HUES64 (cell line): ENCODE data around the gene SLC13A2.

Experiments
- H3K27ac ChIP-seq: 2 replicates; pipeline ENCODE4 v1.7.0; 2013; ENCODE audit warnings: low read depth, low read length, inconsistent platforms
- H3K27me3 ChIP-seq: 2 replicates; pipeline ENCODE4 v1.6.1; 2013; ENCODE audit warnings: mild to moderate bottlenecking, low read length; ENCODE audit not compliant: insufficient read depth
- H3K36me3 ChIP-seq: 2 replicates; pipeline ENCODE4 v1.6.1; 2013; ENCODE audit warnings: mild to moderate bottlenecking, low read length; ENCODE audit not compliant: insufficient read depth
- H3K4me1 ChIP-seq: 2 replicates; pipeline ENCODE4 v1.6.1; 2013; ENCODE audit warnings: mild to moderate bottlenecking, low read length, moderate library complexity; ENCODE audit not compliant: insufficient read depth
- H3K4me3 ChIP-seq: 2 replicates; pipeline ENCODE4 v1.5.1; 2013; ENCODE audit warnings: mild to moderate bottlenecking, low read length, moderate library complexity
- H3K9ac ChIP-seq: 2 replicates; pipeline ENCODE4 v1.6.1; 2013; ENCODE audit warnings: mild to moderate bottlenecking, low read depth, low read length
- H3K9me3 ChIP-seq: 2 replicates; pipeline ENCODE4 v1.6.1; 2013; ENCODE audit warnings: low read depth, low read length; ENCODE audit not compliant: insufficient read depth
- WGBS: fragments of 150-250, 120-280 bp; methylation state at CpG from one replicate; pipeline ENCODE4 v1.1.7; 2013; ENCODE audit warnings: missing lambda C conversion rate; 5-methylcytosine and 5-hydroxymethylcytosine counted together

SLC13A2 gene

DNA sequence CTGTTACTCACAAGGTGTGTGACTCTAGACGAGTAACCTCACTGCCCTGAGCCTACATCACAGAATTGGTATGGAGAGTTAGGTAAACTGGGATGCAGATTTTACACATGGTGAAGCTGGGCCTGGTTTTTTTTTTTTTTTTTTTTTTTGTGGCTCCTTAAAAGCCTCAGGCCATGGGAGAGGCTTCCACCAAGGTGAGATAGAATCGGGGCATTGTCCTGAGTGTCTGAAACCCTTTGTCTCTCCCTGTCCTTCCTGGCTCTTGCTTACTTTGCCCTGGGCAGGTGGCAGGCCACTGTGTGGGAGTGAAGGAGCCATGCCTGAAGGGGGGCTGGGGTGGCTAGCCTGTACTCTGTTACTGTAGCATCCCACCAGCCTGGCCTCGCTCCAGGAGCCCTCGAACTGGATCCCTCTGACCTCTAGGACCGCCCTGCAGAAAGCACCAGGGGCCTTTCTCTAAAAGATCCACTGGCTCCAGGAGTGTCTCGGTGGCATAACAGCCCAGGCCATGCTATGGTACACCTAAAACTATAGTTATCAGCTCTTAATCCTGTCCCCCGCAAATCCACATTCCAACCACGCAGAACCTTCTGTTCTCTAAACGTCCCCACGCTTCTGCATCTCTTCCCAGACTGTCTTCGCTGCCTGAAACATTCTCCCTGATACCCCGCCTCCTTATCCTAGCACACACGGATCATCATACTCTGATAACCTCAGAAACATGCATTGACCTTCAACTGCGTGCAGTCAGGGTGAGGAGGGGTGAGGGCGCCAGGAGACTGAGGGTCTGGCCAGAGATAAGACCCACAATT lies 1.7 kb upstream of the SLC13A2 start:
- Histone ChIP-seq H3K4me3 (no peak overlapping the region), H3K9ac (no peak overlapping the region), H3K36me3 (no peaks in the 10 kb centered on the region), H3K9me3 (no peaks in the 10 kb centered on the region), H3K27ac (no peak overlapping the region), H3K4me1 (no peaks in the 10 kb centered on the region), H3K27me3 (0 out of 2 replicates have a peak, but pooled peaks cover 2% of the 10 kb centered on the region)
- 88% methylated on average over 15 of the region's 15 CpGs for WGBS

DNA sequence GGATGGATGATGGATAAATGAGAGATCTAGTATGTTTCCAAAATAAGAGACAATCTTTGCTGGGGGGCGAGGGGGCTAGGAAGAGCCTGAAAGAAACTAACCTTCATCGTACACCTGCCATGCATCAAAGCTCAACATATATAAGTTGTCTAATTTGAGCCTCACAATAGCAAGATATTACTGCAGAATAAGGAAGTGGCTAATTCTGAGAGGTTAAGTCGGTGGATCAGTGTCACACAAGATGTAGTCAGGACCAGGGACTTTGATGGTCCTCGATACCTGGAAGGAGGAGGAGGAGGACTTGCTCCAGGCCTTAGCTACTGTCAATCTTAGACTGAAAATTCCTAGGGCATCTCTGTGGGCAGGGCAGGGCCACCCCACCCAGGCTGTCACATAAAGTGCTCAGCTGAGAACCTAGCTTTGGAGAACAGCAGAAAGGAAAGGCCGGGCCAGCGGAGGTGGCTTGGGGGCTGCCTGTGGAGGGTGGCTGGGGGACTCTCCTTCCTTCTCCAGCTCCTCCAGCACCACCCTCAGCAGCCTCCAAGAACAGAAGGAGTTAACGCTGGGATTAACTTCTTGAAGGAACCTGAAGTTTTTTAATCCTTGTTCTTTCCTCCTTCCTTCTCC lies 460 bp upstream of the SLC13A2 start:
- Histone ChIP-seq H3K9ac (no peak overlapping the region), H3K36me3 (no peaks in the 10 kb centered on the region), H3K4me1 (no peaks in the 10 kb centered on the region), H3K27me3 (no peaks in the 10 kb centered on the region), H3K27ac (no peak overlapping the region), H3K4me3 (no peak overlapping the region), H3K9me3 (no peaks in the 10 kb centered on the region)
- WGBS, result 92% methylated on average over 5 of the region's 7 CpGs

DNA sequence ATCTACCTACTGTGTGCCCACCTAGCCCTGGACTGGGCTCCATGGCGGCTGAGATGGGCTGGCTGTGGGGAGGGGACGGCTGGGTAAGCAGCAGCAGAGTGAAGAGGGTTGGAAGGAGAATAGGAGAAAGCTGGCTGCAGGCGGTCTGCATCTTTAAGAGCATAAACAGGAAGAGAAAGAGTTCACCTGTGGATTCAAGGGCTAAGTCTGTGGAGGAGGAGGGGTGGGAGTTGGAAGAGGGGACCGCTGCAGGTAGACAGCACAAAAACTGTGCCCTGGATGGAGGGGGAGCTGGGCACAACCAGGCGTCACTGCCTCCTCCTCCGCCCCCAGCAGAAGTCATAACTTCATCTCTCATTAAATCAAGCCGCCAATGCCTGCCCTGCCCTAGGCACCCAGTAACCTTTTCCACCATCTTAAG lies 677 bp downstream of the SLC13A2 start:
- no peaks in the 10 kb centered on the region for H3K9me3 ChIP-seq
- no peaks in the 10 kb centered on the region for H3K27me3 ChIP-seq
- H3K9ac ChIP-seq, result no peak overlapping the region
- H3K27ac ChIP-seq, result no peak overlapping the region
- no peaks in the 10 kb centered on the region for H3K36me3 ChIP-seq
- no peaks in the 10 kb centered on the region for H3K4me1 ChIP-seq
- 88% methylated on average over 7 of the region's 7 CpGs for WGBS
- H3K4me3 ChIP-seq, result no peak overlapping the region

DNA sequence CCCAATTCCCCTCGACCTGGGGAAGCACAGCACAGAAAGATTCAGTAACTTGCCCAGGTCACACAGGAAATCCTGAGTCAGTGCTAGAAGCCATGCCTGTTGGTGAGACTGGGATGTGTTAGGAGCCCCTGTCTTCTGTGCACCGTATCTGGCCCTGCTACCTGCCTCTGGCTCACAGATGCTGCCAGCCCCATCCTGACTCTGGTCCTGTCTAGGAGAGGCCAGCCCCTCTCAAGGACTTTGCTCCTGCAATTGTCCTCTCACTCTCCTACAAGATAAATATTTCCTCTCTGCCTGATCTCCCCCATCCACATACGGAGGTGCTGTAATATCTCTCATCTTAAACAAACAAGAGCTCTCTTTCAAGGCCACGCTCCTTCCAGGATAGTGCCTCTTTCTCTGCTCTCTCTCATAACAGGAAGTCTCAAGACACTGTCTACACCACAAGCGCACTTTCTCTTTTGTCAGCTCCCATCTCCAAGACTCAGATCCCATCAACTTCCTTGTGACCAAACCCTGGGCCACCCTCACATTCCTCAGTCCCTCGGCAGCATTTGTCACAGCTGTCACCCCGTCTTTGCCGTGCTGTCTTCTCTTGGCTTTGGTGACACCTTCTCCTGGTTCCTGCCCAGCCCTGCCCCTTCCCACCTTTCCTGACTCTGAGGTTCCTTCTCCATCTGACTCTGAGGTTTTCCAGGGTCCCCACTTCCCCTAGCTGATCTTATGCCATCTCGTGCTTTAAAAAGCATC lies 1.9 kb downstream of the SLC13A2 start:
- no peaks in the 10 kb centered on the region for H3K9me3 ChIP-seq
- 88% methylated on average over 9 of the region's 9 CpGs for whole genome bisulfite sequencing
- H3K27ac ChIP-seq, result no peak overlapping the region
- no peak overlapping the region for H3K4me3 ChIP-seq
- no peaks in the 10 kb centered on the region for H3K4me1 ChIP-seq
- no peaks in the 10 kb centered on the region for H3K27me3 ChIP-seq
- H3K36me3 ChIP-seq, result no peaks in the 10 kb centered on the region
- H3K9ac ChIP-seq, result no peak overlapping the region

DNA sequence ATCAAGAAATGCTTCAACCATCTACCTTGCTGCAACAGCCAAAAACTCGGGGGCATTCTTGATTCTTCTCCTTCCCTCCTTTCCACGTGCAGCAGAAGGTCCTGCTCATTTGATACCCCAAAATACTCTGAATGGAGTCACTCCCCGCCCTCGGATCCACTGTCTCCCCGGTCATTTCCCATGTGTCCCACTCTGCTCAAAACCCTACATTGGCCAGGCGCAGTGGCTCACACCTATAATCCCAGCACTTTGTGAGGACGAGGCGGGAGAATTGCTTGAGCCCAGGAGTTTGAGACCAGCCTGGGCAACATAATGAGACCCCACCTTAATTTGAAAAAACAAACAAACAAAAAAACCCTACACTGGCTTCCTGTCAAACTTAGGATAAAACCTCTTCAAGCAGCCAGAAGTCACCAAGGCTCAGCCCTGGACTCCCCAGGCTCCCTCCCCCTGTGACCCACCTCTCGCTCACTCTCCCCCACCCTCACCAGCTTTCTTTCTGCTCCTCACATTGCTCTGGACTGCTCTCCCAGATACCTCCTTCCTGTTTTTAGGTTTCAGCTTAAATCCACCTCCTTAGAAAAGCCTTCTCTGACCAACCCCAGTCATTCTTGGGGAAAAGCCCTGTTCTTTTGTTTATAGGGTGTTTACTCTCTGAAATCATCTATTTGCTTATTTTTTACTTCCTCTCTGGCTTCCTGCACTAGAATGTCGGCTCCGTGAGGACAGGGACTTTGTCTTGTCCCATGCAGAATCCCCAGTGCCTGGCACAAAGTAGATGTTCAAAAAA lies 2.8 kb downstream of the SLC13A2 start:
- H3K36me3 ChIP-seq, result no peaks in the 10 kb centered on the region
- no peaks in the 10 kb centered on the region for H3K9me3 ChIP-seq
- H3K4me3 ChIP-seq, result no peak overlapping the region
- 89% methylated on average over 11 of the region's 11 CpGs for WGBS
- H3K27ac ChIP-seq, result no peak overlapping the region
- H3K27me3 ChIP-seq, result no peaks in the 10 kb centered on the region
- peaks cover 5% of the 10 kb centered on the region; the same call in 1 of the 2 replicates for H3K4me1 ChIP-seq
- H3K9ac ChIP-seq, result no peak overlapping the region

DNA sequence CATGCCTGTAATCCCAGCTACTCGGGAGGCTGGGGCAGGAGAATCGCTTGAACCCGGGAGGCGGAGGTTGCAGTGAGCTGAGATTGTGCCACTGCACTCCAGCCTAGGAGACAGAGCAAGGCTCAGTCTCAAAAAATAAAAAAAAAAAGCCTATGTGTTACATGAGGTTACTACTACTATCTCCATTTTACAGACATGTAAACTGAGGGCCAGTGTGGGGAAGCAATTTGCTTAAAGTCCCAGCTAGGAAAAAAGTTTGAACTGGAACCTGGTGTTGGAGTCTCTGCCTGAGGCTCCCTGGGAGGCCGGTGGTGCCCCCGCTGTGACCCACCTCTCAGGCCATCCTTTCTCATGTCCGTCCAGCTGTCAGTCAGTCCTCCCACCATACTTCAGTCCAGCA lies 4.5 kb downstream of the SLC13A2 start:
- no peaks in the 10 kb centered on the region for H3K9me3 ChIP-seq
- no peaks in the 10 kb centered on the region for H3K27me3 ChIP-seq
- no peak overlapping the region for H3K4me3 ChIP-seq
- no peak overlapping the region for H3K9ac ChIP-seq
- H3K4me1 ChIP-seq, result peaks cover 9% of the 10 kb centered on the region; the same call in 1 of the 2 replicates
- no peak overlapping the region for H3K27ac ChIP-seq
- 97% methylated on average over 7 of the region's 7 CpGs for WGBS
- H3K36me3 ChIP-seq, result no peaks in the 10 kb centered on the region

DNA sequence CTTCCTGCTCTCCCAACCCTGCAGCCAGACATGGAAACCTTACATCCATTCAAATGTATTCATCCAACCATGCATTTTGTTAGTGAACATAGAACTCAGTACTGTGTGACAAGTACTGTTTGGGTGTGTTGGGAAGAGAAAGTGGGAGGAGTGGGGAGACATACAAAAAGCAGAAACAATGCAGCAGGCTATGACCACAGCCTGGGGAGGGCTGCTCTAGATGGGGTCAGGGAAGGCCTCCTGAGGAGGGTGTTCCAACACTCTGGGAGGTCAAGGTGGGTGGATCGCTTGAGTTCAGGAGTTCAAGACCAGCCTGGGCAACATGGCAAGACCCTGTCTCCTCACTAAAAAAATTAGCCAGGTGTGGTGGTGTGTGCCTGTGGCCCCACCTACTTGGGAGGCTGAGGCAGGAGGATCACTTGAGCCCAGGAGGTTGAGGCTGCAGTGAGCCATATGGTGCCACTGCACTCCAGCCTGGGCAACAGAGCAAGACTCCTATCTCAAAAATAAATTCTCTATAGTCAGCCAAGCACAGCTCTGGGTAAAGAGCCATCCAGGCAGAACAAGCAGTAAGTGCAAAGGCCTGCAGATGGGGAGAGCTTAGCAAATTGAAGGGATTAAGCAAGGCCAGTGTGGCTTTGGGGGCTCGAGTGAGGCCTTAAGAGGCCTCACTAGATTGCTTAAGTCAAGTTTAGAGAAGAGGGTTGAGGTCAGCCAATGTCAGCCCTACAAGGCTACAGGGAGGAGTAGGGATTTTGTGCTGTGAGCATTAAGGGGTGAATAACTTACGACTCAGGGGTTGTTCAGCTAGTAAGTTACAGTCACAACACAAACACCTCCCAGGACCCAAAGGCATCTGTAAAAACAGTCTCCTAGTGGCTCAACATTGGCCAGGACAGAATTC lies 5.5 kb downstream of the SLC13A2 start:
- H3K36me3 ChIP-seq, result no peaks in the 10 kb centered on the region
- H3K27ac ChIP-seq, result no peak overlapping the region
- WGBS, result 96% methylated on average over 3 of the region's 3 CpGs
- peaks cover 9% of the 10 kb centered on the region; the same call in 1 of the 2 replicates for H3K4me1 ChIP-seq
- H3K4me3 ChIP-seq, result no peak overlapping the region
- no peak overlapping the region for H3K9ac ChIP-seq
- H3K27me3 ChIP-seq, result no peaks in the 10 kb centered on the region
- H3K9me3 ChIP-seq, result no peaks in the 10 kb centered on the region

DNA sequence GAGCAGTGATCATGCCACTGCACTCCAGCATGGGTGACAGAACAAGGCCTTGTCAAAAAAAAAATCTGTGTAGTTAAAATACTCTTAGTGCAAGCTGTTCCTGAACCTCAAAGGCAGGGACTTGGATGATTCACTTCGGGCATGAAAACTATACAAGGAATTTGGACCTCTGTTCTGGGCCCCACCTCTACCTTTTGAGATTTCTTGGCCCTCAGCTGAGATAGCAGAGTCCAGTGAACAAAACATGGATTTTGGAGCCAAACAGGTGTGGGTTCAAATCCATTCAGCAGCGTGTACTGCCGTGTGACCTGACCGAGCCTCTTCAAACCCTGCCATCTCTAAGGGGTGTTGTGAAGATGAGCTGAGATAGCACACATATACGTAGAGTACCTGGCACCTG lies 6.8 kb downstream of the SLC13A2 start:
- 95% methylated on average over 5 of the region's 5 CpGs for WGBS
- H3K9ac ChIP-seq, result no peak overlapping the region
- H3K9me3 ChIP-seq, result no peaks in the 10 kb centered on the region
- peaks cover 14% of the 10 kb centered on the region; the same call in 1 of the 2 replicates for H3K4me1 ChIP-seq
- no peak overlapping the region for H3K27ac ChIP-seq
- no peaks in the 10 kb centered on the region for H3K27me3 ChIP-seq
- H3K36me3 ChIP-seq, result no peaks in the 10 kb centered on the region
- H3K4me3 ChIP-seq, result no peak overlapping the region

DNA sequence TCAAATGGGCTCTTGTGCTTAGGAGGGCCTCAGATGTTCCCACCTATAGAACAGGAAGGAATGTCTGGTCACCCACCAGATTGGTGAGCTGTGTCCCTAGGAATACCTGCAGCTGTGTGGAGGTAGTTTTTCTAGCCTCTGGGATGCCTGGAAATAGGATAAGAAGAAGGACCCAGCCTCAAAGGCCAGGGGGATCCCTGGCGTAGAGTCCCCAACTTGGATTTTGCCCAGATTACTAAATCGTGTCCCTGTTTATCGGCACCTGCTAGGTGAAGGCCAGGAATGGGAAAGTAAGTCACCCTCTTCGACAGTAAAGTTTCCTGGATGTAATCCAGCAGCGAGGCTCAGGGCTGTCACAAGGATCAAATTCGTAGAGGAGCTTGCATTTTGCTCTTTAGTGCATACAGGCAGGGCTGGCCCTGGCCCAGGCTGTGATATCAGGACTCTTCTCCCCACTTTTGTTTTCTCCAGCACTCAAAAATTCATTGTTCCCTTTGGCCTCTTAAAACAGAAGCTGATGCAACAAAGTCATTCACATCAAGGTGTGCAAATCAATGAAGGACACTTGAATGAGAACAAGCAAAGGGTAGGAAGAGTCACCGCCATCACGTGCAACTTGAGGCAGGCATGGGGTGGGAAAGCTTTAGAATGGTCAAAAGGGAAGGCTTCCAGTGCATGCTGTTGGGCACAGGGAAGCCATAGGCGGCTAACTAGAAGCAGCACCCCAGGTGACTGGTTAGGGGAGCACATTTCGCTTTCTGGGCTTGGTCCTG lies 7.5 kb downstream of the SLC13A2 start:
- Histone ChIP-seq H3K36me3 (no peaks in the 10 kb centered on the region), H3K9me3 (no peaks in the 10 kb centered on the region), H3K27me3 (no peaks in the 10 kb centered on the region), H3K27ac (peak overlapping the region; percentile 16; the same call in 1 of the 2 replicates), H3K4me1 (peaks cover 14% of the 10 kb centered on the region; the same call in 1 of the 2 replicates), H3K4me3 (no peak overlapping the region), H3K9ac (no peak overlapping the region)
- WGBS, result 77% methylated on average over 10 of the region's 10 CpGs
